ENCODE results near the gene FAM72A. TPM values are rescaled to one million over a fixed set of nuclear protein-coding genes. Genes with fewer than 3 reads are reported as not detected.
"Not testable (repeated sequence)": the region's sequence is repeated elsewhere in the genome, so short reads cannot be mapped to it uniquely, and the experiment has no call there.

Gene FAM72A
- total RNA-seq: 4.2 TPM

- peak; percentile 93 for ATAC-seq
Observed at GRCh38 chr1:206202789-206203363, at the start of gene FAM72A. FAM72A (minus strand) TSS chr1:206202839; CDS start chr1:206202025, 814 bp downstream.

DNA sequence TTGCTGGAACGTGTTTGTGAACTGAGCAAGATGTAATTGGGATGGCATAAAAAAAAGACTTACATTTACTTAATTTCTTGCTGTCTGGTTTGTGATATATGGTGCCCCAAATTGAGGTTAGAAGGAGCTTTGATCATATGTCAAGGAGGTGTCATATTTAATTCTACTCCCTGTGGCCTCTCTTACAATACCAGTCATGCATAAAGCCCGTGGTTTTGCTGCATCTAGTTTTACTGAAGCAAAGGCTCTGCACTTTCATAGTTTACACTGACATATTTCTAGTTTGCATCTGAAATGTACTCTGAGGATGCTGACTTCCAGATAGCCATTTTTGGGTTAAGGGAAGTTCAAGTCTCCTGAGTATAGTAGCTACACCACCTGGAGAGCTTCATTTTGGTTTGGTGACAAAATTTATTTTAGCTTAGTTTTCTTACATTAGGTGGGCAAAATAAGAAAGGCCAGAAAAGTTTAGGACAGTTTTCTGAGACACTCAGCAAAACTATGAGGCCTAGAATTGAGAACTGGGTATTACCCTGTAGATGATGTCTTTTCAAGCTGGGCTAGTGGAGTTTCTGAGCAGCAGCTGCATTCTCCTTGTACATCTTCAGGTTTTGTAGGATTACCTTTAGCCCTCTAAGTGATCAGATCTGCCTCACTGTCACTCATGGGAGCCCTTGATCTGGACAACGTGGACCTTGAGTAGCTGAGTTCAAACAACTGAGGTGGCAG is 48.5 kb upstream of the FAM72A start:
- not testable (repeated sequence) for ATAC-seq

- ATAC-seq: not testable (repeated sequence)
Observed at GRCh38 chr1:206246129-206246886, 43.7 kb upstream of the FAM72A start.

DNA sequence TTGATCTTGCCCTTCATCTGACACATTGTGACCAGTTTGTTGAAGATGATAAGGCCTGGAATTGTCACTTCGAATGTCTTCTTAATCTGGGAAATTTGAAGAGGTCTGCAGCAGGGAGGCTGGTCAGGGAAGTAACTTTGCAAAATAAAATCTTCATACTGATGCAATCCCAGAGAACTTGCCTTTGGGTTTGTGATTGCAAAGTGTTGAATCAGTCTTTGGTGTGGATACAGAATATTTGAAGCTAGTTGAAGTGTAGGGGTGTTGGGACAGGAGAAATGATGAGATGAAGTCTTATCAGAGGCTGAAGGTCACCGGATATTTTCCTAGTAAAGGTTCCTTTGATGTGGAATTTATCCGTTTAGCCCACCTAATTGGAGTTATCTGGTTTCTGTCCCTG is 42.8 kb upstream of the FAM72A start:
- ATAC-seq: not testable (repeated sequence)

GRCh38 chr1:206243335-206243734 is 40.7 kb upstream of the FAM72A start:
- peak; percentile 81 for ATAC-seq

GRCh38 chr1:206240288-206240687 is 37.6 kb upstream of the FAM72A start:
- not testable (repeated sequence) for ATAC-seq

- not testable (repeated sequence) for ATAC-seq
Observed at GRCh38 chr1:206235190-206235589, 32.6 kb upstream of the FAM72A start.

- ATAC-seq: not testable (repeated sequence)
Observed at GRCh38 chr1:206234189-206234916, 31.7 kb upstream of the FAM72A start.

DNA sequence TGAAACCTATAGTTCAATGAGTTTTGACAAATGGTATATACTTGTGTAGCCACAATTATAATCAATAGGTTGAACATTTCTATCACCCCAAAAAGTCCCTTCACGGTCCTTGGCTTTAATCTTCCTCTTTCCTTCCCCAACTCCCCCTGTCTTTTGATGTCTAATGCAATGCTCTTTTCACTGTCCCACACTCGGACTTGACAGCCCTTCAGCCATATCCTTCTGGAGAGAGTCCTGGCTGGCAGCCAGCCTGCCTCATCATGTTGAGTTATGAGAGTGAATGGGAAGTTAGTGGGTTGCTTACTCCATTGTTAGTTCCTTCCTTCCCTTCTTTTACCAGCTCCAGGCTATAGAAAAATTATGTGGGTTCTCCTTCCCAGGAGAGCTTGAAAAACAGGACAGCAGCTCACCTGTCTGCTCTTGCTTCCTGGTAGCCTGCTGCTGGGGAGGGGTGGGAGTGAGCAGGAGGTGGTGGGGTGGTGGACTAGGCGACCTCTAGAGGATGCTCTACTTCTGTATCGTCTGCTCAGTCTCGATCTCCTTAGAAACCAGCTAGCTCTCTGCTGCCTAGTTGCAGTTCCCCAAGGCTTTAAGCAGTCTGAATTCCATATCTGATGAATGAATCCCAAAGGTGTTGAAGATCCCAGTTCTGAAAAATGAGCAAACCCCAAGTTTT is 30.5 kb upstream of the FAM72A start:
- ATAC-seq: peak; percentile 79

GRCh38 chr1:206231989-206232388 is 29.4 kb upstream of the FAM72A start:
- ATAC-seq: not testable (repeated sequence)

GRCh38 chr1:206229286-206229685 is 26.6 kb upstream of the FAM72A start:
- peak; percentile 44 for ATAC-seq

- ATAC-seq: peak; percentile 87
Observed at GRCh38 chr1:206226886-206227285, 24.2 kb upstream of the FAM72A start.

GRCh38 chr1:206225386-206225785 is 22.7 kb upstream of the FAM72A start:
- ATAC-seq: not testable (repeated sequence)

DNA sequence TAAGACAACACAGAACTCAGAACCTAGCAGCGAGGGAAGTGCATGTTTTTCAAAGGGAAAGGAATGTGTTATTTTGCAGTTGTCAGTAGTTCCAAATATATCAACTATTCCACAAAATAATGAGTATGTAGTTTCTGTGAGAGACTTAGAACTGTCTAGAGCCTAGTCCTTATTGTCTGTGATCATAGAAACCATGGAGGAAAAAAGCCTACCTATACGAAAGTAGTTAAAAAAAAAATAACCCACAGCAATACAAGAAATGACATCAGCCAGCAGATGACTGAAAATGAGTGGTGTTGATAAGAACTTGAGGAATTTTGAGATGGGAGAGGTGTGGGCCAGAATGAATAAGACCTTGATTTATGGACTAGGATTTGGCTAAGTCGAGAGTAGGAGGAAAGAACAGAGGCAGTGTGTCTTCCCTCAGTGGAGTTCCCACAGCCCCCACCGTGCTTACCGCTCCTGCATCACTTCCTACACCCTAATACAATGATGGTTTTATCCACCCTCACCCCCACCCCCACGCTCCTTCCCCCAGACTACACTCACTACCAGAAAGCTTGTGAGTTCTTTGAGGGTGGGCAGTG is 21.6 kb upstream of the FAM72A start:
- not testable (repeated sequence) for ATAC-seq

GRCh38 chr1:206221585-206221984 is 18.9 kb upstream of the FAM72A start:
- ATAC-seq: not testable (repeated sequence)

DNA sequence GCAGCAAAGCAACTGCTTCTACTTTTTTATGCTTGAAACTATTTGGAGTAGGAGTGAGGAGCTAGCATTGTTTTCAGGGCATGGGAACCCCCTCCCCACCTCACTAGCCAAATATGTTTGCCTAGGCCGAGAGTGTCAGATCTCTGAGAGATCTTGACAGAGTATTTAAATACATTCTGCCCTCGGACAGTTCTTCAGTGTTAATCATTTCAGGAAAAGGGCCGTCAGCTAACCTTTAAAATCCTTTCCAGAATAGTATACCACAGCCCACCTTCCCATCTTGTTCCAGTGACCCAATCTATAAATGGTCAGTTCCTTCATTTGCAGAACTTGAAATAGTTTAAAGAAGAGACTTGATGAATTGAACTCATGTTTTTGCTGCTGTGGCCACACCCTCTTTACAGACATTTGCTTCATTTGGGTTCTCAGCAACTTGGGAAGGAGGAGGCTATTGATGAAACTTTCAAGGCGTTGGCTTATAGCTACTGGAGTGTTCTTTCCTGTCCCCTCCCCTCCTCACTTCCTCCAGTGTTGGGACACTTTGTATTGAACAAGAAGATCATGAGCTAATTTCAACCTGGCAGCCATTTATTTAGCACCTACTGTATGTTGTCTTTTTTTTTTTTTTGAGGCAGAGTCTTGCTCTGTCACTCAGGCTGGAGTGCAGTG is 17.8 kb upstream of the FAM72A start:
- ATAC-seq: peak; percentile 40

DNA sequence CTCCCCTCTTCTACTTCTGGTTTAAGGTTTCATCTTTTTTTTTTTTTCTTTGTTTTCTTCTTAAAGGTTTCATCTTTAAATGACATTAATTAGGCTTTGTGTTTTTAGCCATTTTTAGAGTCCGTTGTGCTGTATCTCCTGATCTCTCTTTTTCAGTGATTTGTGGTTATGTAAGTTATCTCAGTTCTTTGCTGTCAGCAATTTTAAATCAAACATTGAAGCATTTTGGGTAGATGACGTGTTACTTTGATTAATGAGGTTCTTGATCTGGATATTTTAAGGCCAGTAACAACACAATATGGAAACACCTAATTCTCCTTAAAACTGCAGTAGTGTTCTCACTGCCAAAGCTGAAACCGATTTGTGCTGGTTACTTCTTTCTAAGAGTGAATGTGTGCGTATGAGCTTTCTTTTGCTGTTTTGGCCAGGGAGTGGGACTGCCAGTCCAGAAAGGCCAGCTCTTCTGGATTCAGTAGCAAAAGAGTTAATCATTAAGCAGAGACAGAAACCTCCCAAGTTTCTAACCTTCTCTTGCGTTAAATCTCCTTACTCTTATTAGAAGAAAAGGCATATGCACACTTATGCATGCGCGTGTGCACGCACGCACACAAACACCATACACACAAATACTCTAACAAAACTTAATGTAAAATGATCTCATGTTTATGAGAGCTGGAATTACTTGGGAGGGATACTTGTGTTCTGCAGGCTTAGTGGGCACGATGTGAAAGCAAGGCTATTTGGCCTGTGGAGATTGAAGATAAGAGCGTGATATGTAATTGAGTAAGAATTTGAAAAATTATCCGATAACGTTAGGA is 17.1 kb upstream of the FAM72A start:
- not testable (repeated sequence) for ATAC-seq

DNA sequence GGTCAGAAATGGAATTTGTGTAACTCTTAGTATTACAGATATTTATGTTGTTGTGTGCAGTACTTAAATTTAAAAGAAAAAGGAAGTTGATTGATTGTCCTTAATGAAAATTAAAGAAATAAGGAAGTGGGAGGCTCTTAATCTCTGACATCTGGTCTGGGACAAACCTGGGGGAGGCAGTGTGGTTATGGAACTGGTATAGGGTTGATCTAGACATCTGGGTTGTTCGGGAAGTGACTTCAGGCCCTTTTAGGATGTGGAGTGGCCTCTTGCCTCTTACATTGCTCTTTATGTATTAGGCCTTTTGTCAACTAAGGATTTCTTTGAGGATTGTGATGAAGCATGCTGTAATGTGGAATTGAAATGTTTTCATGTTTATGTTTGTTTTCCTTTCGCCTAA is 16.1 kb upstream of the FAM72A start:
- not testable (repeated sequence) for ATAC-seq

- not testable (repeated sequence) for ATAC-seq
Observed at GRCh38 chr1:206218285-206218684, 15.6 kb upstream of the FAM72A start.
